B cell (primary cell): ENCODE data around the gene GNA14. TPM values are rescaled to one million over a fixed set of nuclear protein-coding genes. Genes with fewer than 3 reads are reported as not detected.

Experiments
- ATAC-seq: fragments of 200-7000 bp; cut with Tn5 transposase; one replicate; pipeline ENCODE4 v1.10.0; 2021; ENCODE audit warnings: low read depth, mild to moderate bottlenecking, moderate number of reproducible peaks, moderate library complexity
- CTCF ChIA-PET: fragments of 350-600 bp; sonication (Branson Sonifier 250); formaldehyde crosslinking; loops from one replicate; lab custom pipeline; 2021; ENCODE audit warnings: antibody characterized with exemption, inconsistent platforms; lab: Charles Lee
- POLR2A ChIA-PET: fragments of 350-600 bp; sonication (Branson Sonifier 250); formaldehyde crosslinking; loops from one replicate; lab custom pipeline; 2021; ENCODE audit warnings: antibody characterized with exemption; lab: Charles Lee
- DNase-seq: peaks from one replicate; pipeline ENCODE4 v3.0.0; 2013
- H2AFZ ChIP-seq: 2 replicates; pipeline ENCODE4 v1.6.1; 2012; ENCODE audit warnings: mild to moderate bottlenecking, low read depth, low read length; ENCODE audit not compliant: insufficient read depth, poor library complexity, severe bottlenecking
- H3K27ac ChIP-seq, 2 donors: 1 replicate in 1 of 2; 2 replicates in 1 of 2; pipeline ENCODE4 v1.5.1; 2012 to 2013; ENCODE audit warnings: low read length in 2 of 2, mild to moderate bottlenecking in 2 of 2, moderate library complexity in 1 of 2
- H3K27me3 ChIP-seq, 4 experiments: fragments of 200-600 bp in 1 of 4; sonication (generic) in 1 of 4; replicated peaks in 1 of 4; 1 replicate in 2 of 4; 2 replicates in 2 of 4; pipeline versions ENCODE4 v1.6.1 to v1.7.0; 2013 to 2016; ENCODE audit warnings: low read length in 3 of 4, mild to moderate bottlenecking in 2 of 4, mixed read lengths in 1 of 4, moderate library complexity in 1 of 4; ENCODE audit not compliant: insufficient read depth in 4 of 4, control insufficient read depth in 3 of 4; ENCODE audit errors: control extremely low read depth in 1 of 4
- H3K36me3 ChIP-seq, 2 experiments: replicated peaks in 1 of 2; 1 replicate in 1 of 2; 2 replicates in 1 of 2; pipeline versions ENCODE4 v1.6.1 to v1.7.1; 2013; ENCODE audit warnings: low read length in 1 of 2; ENCODE audit not compliant: insufficient read depth in 2 of 2, control insufficient read depth in 1 of 2; ENCODE audit errors: control extremely low read depth in 1 of 2, extremely low read depth in 1 of 2
- H3K4me1 ChIP-seq, 2 donors: fragments of 200-600 bp in 1 of 2; sonication (generic) in 1 of 2; 1 replicate in 1 of 2; 2 replicates in 1 of 2; pipeline versions ENCODE4 v1.5.1 to v1.6.1; 2013 to 2017; ENCODE audit warnings: low read length in 2 of 2; ENCODE audit not compliant: control insufficient read depth in 2 of 2, insufficient read depth in 2 of 2
- H3K4me2 ChIP-seq: replicated peaks from 2 replicates; pipeline ENCODE3; 2012; ENCODE audit warnings: mild to moderate bottlenecking, low read depth, low read length; ENCODE audit not compliant: poor library complexity, severe bottlenecking
- H3K4me3 ChIP-seq, 5 experiments: fragments of 200-600 bp in 1 of 5; sonication (generic) in 1 of 5; 1 replicate in 3 of 5; 2 replicates in 2 of 5; pipeline versions ENCODE4 v1.5.1 to v1.7.0; 2011 to 2016; ENCODE audit warnings: low read length in 4 of 5, mild to moderate bottlenecking in 4 of 5, low read depth in 2 of 5, control low read depth in 1 of 5, moderate library complexity in 1 of 5; ENCODE audit not compliant: insufficient read depth in 1 of 5; ENCODE audit errors: control extremely low read depth in 1 of 5, extremely low read depth in 1 of 5
- H3K79me2 ChIP-seq: fragments of 200-600 bp; sonication (generic); one replicate; pipeline ENCODE4 v1.6.0; 2016; ENCODE audit warnings: low read length; ENCODE audit not compliant: control insufficient read depth, insufficient read depth
- H3K9ac ChIP-seq: fragments of 200-600 bp; sonication (generic); 2 replicates; pipeline ENCODE4 v1.6.1; 2017; ENCODE audit warnings: mild to moderate bottlenecking, low read length, moderate library complexity
- H3K9me3 ChIP-seq, 3 donors: one replicate each; pipeline versions ENCODE4 v1.6.1 to v1.7.1; 2013; ENCODE audit warnings: low read length in 2 of 3; ENCODE audit not compliant: control insufficient read depth in 2 of 3, insufficient read depth in 1 of 3; ENCODE audit errors: control extremely low read depth in 1 of 3
- H4K20me1 ChIP-seq: 2 replicates; pipeline ENCODE4 v1.6.0; 2012; ENCODE audit warnings: mild to moderate bottlenecking, low read length; ENCODE audit not compliant: insufficient read depth, control insufficient read depth, poor library complexity, severe bottlenecking
- H3K27ac Mint-ChIP-seq: one replicate; pipeline ENCODE4 v1.8.0; 2021; ENCODE audit warnings: mixed read lengths
- H3K27me3 Mint-ChIP-seq: one replicate; pipeline ENCODE4 v1.8.0; 2021; ENCODE audit warnings: mixed read lengths
- H3K4me1 Mint-ChIP-seq: one replicate; pipeline ENCODE4 v1.8.0; 2021; ENCODE audit warnings: mixed read lengths
- H3K4me3 Mint-ChIP-seq: one replicate; pipeline ENCODE4 v1.8.0; 2021; ENCODE audit warnings: mixed read lengths
- H3K9me3 Mint-ChIP-seq: one replicate; pipeline ENCODE4 v1.8.0; 2022; ENCODE audit warnings: mixed read lengths; ENCODE audit not compliant: insufficient read depth
- EZH2 ChIP-seq: IDR thresholded peaks from 2 replicates; pipeline ENCODE4 v1.6.1; 2012; ENCODE audit warnings: borderline replicate concordance, low read depth, mild to moderate bottlenecking, moderate library complexity, low read length; ENCODE audit not compliant: insufficient read depth, poor library complexity, severe bottlenecking
- WGBS: methylation state at CpG from one replicate; pipeline ENCODE4 v1.1.5; 2013; ENCODE audit warnings: missing lambda C conversion rate; ENCODE audit not compliant: insufficient coverage; 5-methylcytosine and 5-hydroxymethylcytosine counted together
- intact Hi-C: fragments of 100-400 bp; cut with micrococcal nuclease; formaldehyde crosslinking; loops from one replicate; pipeline ENCODE4 v1.10.0; 2022
- polyA plus RNA-seq: library from polyadenylated mRNA; depleted of rRNA; stranded (reverse); fragments of >200 nt; gene quantifications from 2 replicates; pipeline ENCODE4 v1.2.3, GENCODE V29; 2012
- total RNA-seq, 2 donors: library from RNA; stranded (reverse); fragments of 120-200 nt in 1 of 2; gene quantifications; 1 replicate in 1 of 2; 2 replicates in 1 of 2; pipeline versions ENCODE4 v1.2.3 to v1.2.4, GENCODE V29; 2013 to 2022
- TF ChIP-seq, protein P1 (sequence below): fragments of 200-600 bp; IDR thresholded peaks from one replicate; pipeline ENCODE4 v1.8.0; 2022; ENCODE audit warnings: antibody characterized with exemption, mild to moderate bottlenecking

Gene GNA14
- total and polyA plus RNA-seq, 2 donors (not counting 1 experiment from before 2014, with no cell fraction given) = not detected

DNA sequence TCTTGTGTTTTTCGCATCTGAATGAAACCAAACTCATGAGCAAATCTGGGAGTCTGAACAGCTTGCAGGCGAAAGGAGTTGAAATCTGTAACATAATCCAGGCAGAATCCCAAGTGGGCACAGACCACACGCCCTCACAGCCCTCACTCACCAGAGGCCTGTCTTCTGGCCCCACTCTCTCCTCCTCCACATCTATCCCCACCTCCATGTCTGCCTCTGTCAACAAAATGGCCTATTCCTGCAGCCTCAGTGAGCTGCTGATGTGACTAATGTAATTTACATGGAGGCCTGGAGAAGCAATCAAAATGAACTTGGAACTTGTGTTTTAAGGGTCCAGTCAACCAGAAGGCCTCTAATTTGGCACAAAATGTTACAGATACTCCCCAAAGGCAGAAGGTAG, 136.6 kb downstream of the GNA14 start:
- H3K36me3 ChIP-seq = no peaks in the 10 kb centered on the region
- ChIA-PET POLR2A (no interaction called here), CTCF (interaction anchor here (0.7 kb wide), 1 partner anchor 53 kb away, joined by 3 read pairs; no protein-coding TSS in a partner anchor)
- no peak overlapping the region for H3K4me3 Mint-ChIP-seq
- no peak overlapping the region for H3K4me2 ChIP-seq
- H3K4me3 ChIP-seq = no peak overlapping the region
- H3K27ac Mint-ChIP-seq = no peak overlapping the region
- DNase-seq (no peak), ATAC-seq (no peak)
- peaks cover 0 to 2% (median 0%) of the 10 kb centered on the region in 3 donors for H3K9me3 ChIP-seq
- no peaks in the 10 kb centered on the region for H3K27me3 ChIP-seq
- H3K9me3 Mint-ChIP-seq = no peaks in the 10 kb centered on the region
- no peaks in the 10 kb centered on the region for H4K20me1 ChIP-seq
- intact Hi-C loops = no loop called here
- no peaks in the 10 kb centered on the region for H3K4me1 ChIP-seq
- no peaks in the 10 kb centered on the region for H3K4me1 Mint-ChIP-seq
- no peak overlapping the region for H2AFZ ChIP-seq
- H3K79me2 ChIP-seq = no peaks in the 10 kb centered on the region
- no peak overlapping the region for H3K27ac ChIP-seq
- peaks cover 4% of the 10 kb centered on the region for H3K27me3 Mint-ChIP-seq
- TF ChIP-seq EZH2 = no peak
- TF ChIP-seq, protein P1, sequence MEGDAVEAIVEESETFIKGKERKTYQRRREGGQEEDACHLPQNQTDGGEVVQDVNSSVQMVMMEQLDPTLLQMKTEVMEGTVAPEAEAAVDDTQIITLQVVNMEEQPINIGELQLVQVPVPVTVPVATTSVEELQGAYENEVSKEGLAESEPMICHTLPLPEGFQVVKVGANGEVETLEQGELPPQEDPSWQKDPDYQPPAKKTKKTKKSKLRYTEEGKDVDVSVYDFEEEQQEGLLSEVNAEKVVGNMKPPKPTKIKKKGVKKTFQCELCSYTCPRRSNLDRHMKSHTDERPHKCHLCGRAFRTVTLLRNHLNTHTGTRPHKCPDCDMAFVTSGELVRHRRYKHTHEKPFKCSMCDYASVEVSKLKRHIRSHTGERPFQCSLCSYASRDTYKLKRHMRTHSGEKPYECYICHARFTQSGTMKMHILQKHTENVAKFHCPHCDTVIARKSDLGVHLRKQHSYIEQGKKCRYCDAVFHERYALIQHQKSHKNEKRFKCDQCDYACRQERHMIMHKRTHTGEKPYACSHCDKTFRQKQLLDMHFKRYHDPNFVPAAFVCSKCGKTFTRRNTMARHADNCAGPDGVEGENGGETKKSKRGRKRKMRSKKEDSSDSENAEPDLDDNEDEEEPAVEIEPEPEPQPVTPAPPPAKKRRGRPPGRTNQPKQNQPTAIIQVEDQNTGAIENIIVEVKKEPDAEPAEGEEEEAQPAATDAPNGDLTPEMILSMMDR = no peak
- no peak overlapping the region for H3K9ac ChIP-seq
- 84% methylated on average over 3 of the region's 3 CpGs for WGBS

DNA sequence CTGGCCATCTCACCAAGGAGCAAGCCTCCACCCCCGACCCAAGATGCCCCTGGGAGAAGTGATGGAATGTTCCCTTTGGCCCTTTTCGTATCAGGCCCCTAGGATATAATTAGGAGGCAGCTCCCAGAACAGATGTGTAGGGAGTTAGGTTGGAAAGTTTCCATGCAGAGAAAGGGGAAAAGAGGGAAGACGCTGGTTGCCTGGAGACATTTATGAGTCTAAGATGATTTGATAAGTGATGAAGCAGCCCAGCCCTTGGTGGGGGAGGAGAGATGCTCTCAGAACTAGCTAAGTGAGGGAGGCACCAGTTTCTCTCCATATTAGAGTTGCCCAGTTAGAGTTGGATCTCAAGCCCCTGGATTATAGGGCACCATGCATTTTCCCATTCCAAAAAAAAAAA, 137.5 kb downstream of the GNA14 start:
- intact Hi-C loops = no loop called here
- no peak for ATAC-seq
- peaks cover 4% of the 10 kb centered on the region for H3K27me3 Mint-ChIP-seq
- TF ChIP-seq, protein P1 = no peak
- TF ChIP-seq EZH2 = no peak
- H3K36me3 ChIP-seq = no peaks in the 10 kb centered on the region
- DNase-seq = no peak
- H3K4me1 ChIP-seq = no peaks in the 10 kb centered on the region
- H4K20me1 ChIP-seq = no peaks in the 10 kb centered on the region
- H3K4me3 Mint-ChIP-seq = no peak overlapping the region
- no peaks in the 10 kb centered on the region for H3K79me2 ChIP-seq
- no peak overlapping the region for H3K27ac ChIP-seq
- H3K27me3 ChIP-seq = no peaks in the 10 kb centered on the region
- peaks cover 0 to 2% (median 0%) of the 10 kb centered on the region in 3 donors for H3K9me3 ChIP-seq
- H3K4me2 ChIP-seq = no peak overlapping the region
- no peaks in the 10 kb centered on the region for H3K4me1 Mint-ChIP-seq
- 76% methylated on average over 3 of the region's 3 CpGs for WGBS
- H3K27ac Mint-ChIP-seq = no peak overlapping the region
- H3K9ac ChIP-seq = no peak overlapping the region
- H2AFZ ChIP-seq = no peak overlapping the region
- CTCF ChIA-PET = interaction anchor here (0.7 kb wide), 1 partner anchor 52 kb away, joined by 3 read pairs; no protein-coding TSS in a partner anchor
- POLR2A ChIA-PET = no interaction called here
- H3K4me3 ChIP-seq = no peak overlapping the region
- no peaks in the 10 kb centered on the region for H3K9me3 Mint-ChIP-seq
